ENCODE data around the gene TIMM13.

Gene TIMM13

GRCh38 chr19:2391118-2391725 lies 36.2 kb downstream of the TIMM13 start:
- Histone ChIP-seq H3K9me3 (ENCODE audit: control insufficient read depth in 2 of 2, low read length in 2 of 2) (no peaks in the 10 kb centered on the region), H3K9ac (ENCODE audit: low read length in 2 of 2) (no peak overlapping the region), H3K4me1 (ENCODE audit: control insufficient read depth, insufficient read depth, low read length) (no peaks in the 10 kb centered on the region), H3K27me3 (ENCODE audit: control insufficient read depth in 1 of 2, insufficient read depth in 2 of 2, low read length in 2 of 2) (peaks cover 3 to 7% of the 10 kb centered on the region in 2 donors), H3K36me3 (ENCODE audit: control insufficient read depth in 2 of 2, insufficient read depth in 2 of 2, low read length in 2 of 2) (no peaks in the 10 kb centered on the region), H3K4me3 (ENCODE audit: low read length in 2 of 2) (no peak overlapping the region), H3K27ac (ENCODE audit: low read length) (no peak overlapping the region)

GRCh38 chr19:2389594-2389993 lies 37.8 kb downstream of the TIMM13 start:
- Histone ChIP-seq H3K4me3 (ENCODE audit: low read length in 2 of 2) (no peak overlapping the region), H3K36me3 (ENCODE audit: control insufficient read depth in 2 of 2, insufficient read depth in 2 of 2, low read length in 2 of 2) (no peaks in the 10 kb centered on the region), H3K4me1 (ENCODE audit: control insufficient read depth, insufficient read depth, low read length) (no peaks in the 10 kb centered on the region), H3K27me3 (ENCODE audit: control insufficient read depth in 1 of 2, insufficient read depth in 2 of 2, low read length in 2 of 2) (peaks cover 6 to 10% of the 10 kb centered on the region in 2 donors), H3K27ac (ENCODE audit: low read length) (no peak overlapping the region), H3K9me3 (ENCODE audit: control insufficient read depth in 2 of 2, low read length in 2 of 2) (no peaks in the 10 kb centered on the region), H3K9ac (ENCODE audit: low read length in 2 of 2) (no peak overlapping the region)

DNA sequence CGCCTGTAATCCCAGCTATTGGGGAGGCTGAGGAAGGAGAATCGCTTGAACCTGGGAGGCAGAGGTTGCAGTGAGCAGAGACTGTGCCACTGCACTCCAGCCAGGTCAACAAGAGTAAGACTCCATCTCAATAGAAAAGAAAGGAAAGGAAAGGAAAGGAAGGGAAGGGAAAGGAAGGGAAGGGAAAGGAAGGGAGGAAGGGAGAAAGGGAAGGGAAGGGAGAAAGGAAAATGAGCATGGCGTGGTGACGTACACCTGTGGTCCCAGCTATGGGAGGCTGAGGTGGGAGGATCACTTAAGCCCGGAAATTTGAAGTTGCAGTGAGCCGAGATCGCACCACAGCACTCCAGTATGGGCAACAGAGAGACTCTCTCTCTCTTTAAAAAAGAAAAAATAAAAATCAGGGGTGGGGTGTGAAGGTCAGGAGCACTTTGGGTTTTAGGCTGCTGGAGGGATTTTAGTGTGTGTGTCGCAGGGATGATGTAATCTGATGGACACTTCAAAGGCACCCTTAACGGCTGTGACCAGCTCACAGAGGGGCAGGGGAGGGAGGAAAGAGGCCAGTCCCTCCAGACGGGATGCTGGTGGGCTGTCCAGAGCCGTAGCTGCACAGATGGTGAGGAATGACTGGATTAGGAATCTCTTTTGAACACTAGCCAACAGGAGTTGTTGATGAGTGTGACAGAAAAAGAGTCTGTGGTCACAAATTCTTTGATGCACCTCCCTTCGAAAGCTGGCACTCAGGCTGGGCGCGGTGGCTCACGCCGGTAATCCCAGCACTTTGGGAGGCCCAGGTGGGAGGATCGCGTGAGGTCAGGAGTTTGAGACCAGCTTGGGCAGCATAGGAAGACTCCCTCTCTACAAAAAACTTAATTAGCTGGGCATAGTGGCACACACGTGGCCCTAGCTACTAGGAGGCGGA lies 39.8 kb downstream of the TIMM13 start:
- no peak overlapping the region for H3K27ac ChIP-seq (ENCODE audit: low read length)
- H3K9ac ChIP-seq (ENCODE audit: low read length in 2 of 2) = no peak overlapping the region
- H3K9me3 ChIP-seq (ENCODE audit: control insufficient read depth in 2 of 2, low read length in 2 of 2) = no peaks in the 10 kb centered on the region
- H3K36me3 ChIP-seq (ENCODE audit: control insufficient read depth in 2 of 2, insufficient read depth in 2 of 2, low read length in 2 of 2) = no peaks in the 10 kb centered on the region
- no peak overlapping the region for H3K4me3 ChIP-seq (ENCODE audit: low read length in 2 of 2)
- H3K27me3 ChIP-seq (ENCODE audit: control insufficient read depth in 1 of 2, insufficient read depth in 2 of 2, low read length in 2 of 2) = peaks cover 9 to 10% of the 10 kb centered on the region in 2 donors
- H3K4me1 ChIP-seq (ENCODE audit: control insufficient read depth, insufficient read depth, low read length) = peaks cover 3% of the 10 kb centered on the region

DNA sequence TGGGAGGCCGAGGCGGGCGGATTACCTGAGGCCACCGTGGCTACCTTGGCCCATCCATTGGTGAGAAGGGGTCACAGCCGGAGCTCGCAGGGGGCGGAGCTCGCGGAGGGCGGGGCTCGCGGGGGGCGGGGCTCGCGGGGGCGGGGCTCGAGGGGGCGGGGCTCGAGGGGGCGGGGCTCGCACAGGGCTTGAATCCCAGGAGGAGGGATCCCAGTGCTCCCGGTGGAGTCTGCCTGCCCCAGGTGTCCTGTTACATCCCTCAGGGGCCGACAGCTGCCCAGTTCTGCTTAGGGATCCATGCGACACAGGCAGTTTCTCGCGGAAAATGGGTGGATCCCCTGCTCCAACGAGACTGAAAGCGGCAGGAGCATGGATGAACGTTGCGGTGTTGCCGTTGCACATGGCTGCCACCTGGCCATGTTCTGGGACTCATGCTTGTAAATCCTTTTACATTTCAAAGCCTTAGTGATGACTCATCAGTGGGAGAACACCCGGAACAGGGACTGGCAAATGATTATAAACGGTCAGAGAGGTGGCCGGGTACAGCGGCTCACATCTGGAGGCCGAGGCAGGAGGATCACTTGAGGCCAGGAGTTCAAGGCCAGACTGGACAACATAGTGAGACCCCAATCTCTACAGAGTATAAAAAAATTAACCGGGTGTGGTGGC lies 42.2 kb downstream of the TIMM13 start:
- Histone ChIP-seq H3K27ac (ENCODE audit: low read length) (no peak overlapping the region), H3K4me3 (ENCODE audit: low read length in 2 of 2) (no peak overlapping the region), H3K27me3 (ENCODE audit: control insufficient read depth in 1 of 2, insufficient read depth in 2 of 2, low read length in 2 of 2) (peaks cover 9 to 12% of the 10 kb centered on the region in 2 donors), H3K9me3 (ENCODE audit: control insufficient read depth in 2 of 2, low read length in 2 of 2) (peaks cover 4 to 6% of the 10 kb centered on the region in 2 donors), H3K4me1 (ENCODE audit: control insufficient read depth, insufficient read depth, low read length) (peaks cover 3% of the 10 kb centered on the region), H3K9ac (ENCODE audit: low read length in 2 of 2) (no peak overlapping the region), H3K36me3 (ENCODE audit: control insufficient read depth in 2 of 2, insufficient read depth in 2 of 2, low read length in 2 of 2) (no peaks in the 10 kb centered on the region)

GRCh38 chr19:2382530-2383222 lies 44.7 kb downstream of the TIMM13 start:
- Histone ChIP-seq H3K9me3 (ENCODE audit: control insufficient read depth in 2 of 2, low read length in 2 of 2) (peaks cover 4 to 6% of the 10 kb centered on the region in 2 donors), H3K27ac (ENCODE audit: low read length) (no peak overlapping the region), H3K4me1 (ENCODE audit: control insufficient read depth, insufficient read depth, low read length) (peaks cover 3% of the 10 kb centered on the region), H3K27me3 (ENCODE audit: control insufficient read depth in 1 of 2, insufficient read depth in 2 of 2, low read length in 2 of 2) (peaks cover 6 to 8% of the 10 kb centered on the region in 2 donors), H3K4me3 (ENCODE audit: low read length in 2 of 2) (no peak overlapping the region), H3K36me3 (ENCODE audit: control insufficient read depth in 2 of 2, insufficient read depth in 2 of 2, low read length in 2 of 2) (no peaks in the 10 kb centered on the region), H3K9ac (ENCODE audit: low read length in 2 of 2) (no peak overlapping the region)

GRCh38 chr19:2381148-2381820 lies 46.1 kb downstream of the TIMM13 start:
- H3K4me1 ChIP-seq (ENCODE audit: control insufficient read depth, insufficient read depth, low read length) = peaks cover 3% of the 10 kb centered on the region
- H3K27ac ChIP-seq (ENCODE audit: low read length) = no peak overlapping the region
- no peak overlapping the region for H3K4me3 ChIP-seq (ENCODE audit: low read length in 2 of 2)
- H3K9ac ChIP-seq (ENCODE audit: low read length in 2 of 2) = no peak overlapping the region
- H3K9me3 ChIP-seq (ENCODE audit: control insufficient read depth in 2 of 2, low read length in 2 of 2) = peaks cover 4 to 6% of the 10 kb centered on the region in 2 donors
- peaks cover 6 to 8% of the 10 kb centered on the region in 2 donors for H3K27me3 ChIP-seq (ENCODE audit: control insufficient read depth in 1 of 2, insufficient read depth in 2 of 2, low read length in 2 of 2)
- H3K36me3 ChIP-seq (ENCODE audit: control insufficient read depth in 2 of 2, insufficient read depth in 2 of 2, low read length in 2 of 2) = no peaks in the 10 kb centered on the region

GRCh38 chr19:2380567-2380966 lies 46.8 kb downstream of the TIMM13 start:
- H3K4me3 ChIP-seq (ENCODE audit: low read length in 2 of 2) = no peak overlapping the region
- H3K36me3 ChIP-seq (ENCODE audit: control insufficient read depth in 2 of 2, insufficient read depth in 2 of 2, low read length in 2 of 2) = no peaks in the 10 kb centered on the region
- no peak overlapping the region for H3K27ac ChIP-seq (ENCODE audit: low read length)

GRCh38 chr19:2376784-2377519 lies 50.4 kb downstream of the TIMM13 start:
- H3K27me3 ChIP-seq (ENCODE audit: control insufficient read depth in 1 of 2, insufficient read depth in 2 of 2, low read length in 2 of 2) = peaks cover 4 to 9% of the 10 kb centered on the region in 2 donors
- H3K9ac ChIP-seq (ENCODE audit: low read length in 2 of 2) = no peak overlapping the region
- H3K4me3 ChIP-seq (ENCODE audit: low read length in 2 of 2) = no peak overlapping the region
- no peaks in the 10 kb centered on the region for H3K36me3 ChIP-seq (ENCODE audit: control insufficient read depth in 2 of 2, insufficient read depth in 2 of 2, low read length in 2 of 2)
- no peak overlapping the region for H3K27ac ChIP-seq (ENCODE audit: low read length)
- H3K9me3 ChIP-seq (ENCODE audit: control insufficient read depth in 2 of 2, low read length in 2 of 2) = peaks cover 4 to 6% of the 10 kb centered on the region in 2 donors
- no peaks in the 10 kb centered on the region for H3K4me1 ChIP-seq (ENCODE audit: control insufficient read depth, insufficient read depth, low read length)

More at GRCh38 chr19:2380567-2380966, 46.8 kb downstream of the TIMM13 start:
- Histone ChIP-seq H3K9ac (ENCODE audit: low read length in 2 of 2) (no peak overlapping the region), H3K9me3 (ENCODE audit: control insufficient read depth in 2 of 2, low read length in 2 of 2) (peaks cover 4 to 6% of the 10 kb centered on the region in 2 donors), H3K27me3 (ENCODE audit: control insufficient read depth in 1 of 2, insufficient read depth in 2 of 2, low read length in 2 of 2) (peaks cover 6 to 10% of the 10 kb centered on the region in 2 donors), H3K4me1 (ENCODE audit: control insufficient read depth, insufficient read depth, low read length) (peaks cover 3% of the 10 kb centered on the region)

All from stomach smooth muscle (tissue), 2 donors.